Erythroblast (primary cell): ENCODE data around the gene FNDC7.

Experiments
- GATA1 ChIP-seq: IDR thresholded peaks from 2 replicates; pipeline ENCODE4 v1.6.1; 2011; ENCODE audit warnings: low read depth, mild to moderate bottlenecking, control low read depth, low read length, moderate library complexity
- POLR2A ChIP-seq: IDR thresholded peaks from 2 replicates; pipeline ENCODE4 v1.6.1; 2011; ENCODE audit warnings: mild to moderate bottlenecking, low read length

DNA sequence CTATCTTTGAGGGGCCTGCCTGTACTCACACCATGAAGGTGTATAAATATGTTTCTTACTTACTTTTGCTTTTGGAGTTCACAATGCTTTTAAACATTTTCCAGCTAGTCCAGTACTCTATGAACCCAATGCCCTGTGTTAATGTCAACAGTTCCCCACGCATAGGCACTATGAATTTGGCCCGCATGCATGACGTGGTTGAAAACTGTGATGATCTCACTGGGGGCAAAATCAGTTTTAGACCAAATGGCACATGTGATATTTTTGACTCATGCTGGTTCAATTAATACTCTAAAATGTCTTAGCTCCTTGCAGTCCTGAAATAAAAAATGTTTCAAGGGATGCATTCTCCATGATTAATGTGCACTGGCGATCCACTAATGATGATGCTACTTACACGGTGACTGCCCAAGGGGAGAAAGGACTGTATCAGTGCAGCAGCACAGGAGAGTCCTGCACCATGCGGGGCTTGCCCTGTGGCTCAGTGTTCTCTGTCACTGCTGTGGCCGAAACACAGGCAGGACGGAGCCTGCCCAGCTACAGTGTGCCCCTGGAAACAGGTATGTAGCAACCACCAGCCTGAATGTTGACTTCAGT, 15.7 kb downstream of the FNDC7 start:
- TF ChIP-seq POLR2A, result no peak
- no peak for TF ChIP-seq GATA1
